SU-DHL-6 (cell line): Measurements from ENCODE around the gene ADGRD1.

Experiments used
- H2AFZ ChIP-seq: fragments of 200-600 bp; sonication (generic); 2 replicates; pipeline ENCODE4 v1.6.1; 2014; ENCODE audit warnings: low read depth, mild to moderate bottlenecking, moderate library complexity, mixed read lengths, antibody characterized with exemption, low read length; ENCODE audit not compliant: severe bottlenecking
- H3F3A ChIP-seq: fragments of 200-600 bp; shearing (Covaris generic); 2 replicates; pipeline ENCODE4 v1.6.0; 2016; ENCODE audit warnings: antibody characterized with exemption, mild to moderate bottlenecking; ENCODE audit not compliant: insufficient read depth
- H3K27ac ChIP-seq: fragments of 200-600 bp; sonication (generic); 2 replicates; pipeline ENCODE4 v1.5.1; 2016; ENCODE audit warnings: low read depth, mild to moderate bottlenecking, low read length, moderate library complexity, mixed read lengths
- H3K27me3 ChIP-seq: fragments of 200-600 bp; sonication (generic), shearing (Covaris generic); 2 replicates; pipeline ENCODE4 v1.6.0; 2014; ENCODE audit warnings: mild to moderate bottlenecking, low read length
- H3K36me3 ChIP-seq: fragments of 200-600 bp; sonication (generic); 2 replicates; pipeline ENCODE4 v1.6.1; 2014; ENCODE audit warnings: mild to moderate bottlenecking, low read length, mixed read lengths
- H3K4me2 ChIP-seq: fragments of 300-600, 200-600 bp; shearing (Covaris generic), sonication (generic); 2 replicates; pipeline ENCODE4 v1.6.0; 2014; ENCODE audit warnings: low read length, low read depth, mild to moderate bottlenecking; ENCODE audit not compliant: poor library complexity, severe bottlenecking
- H3K4me3 ChIP-seq: fragments of 200-600 bp; sonication (generic); 2 replicates; pipeline ENCODE4 v1.5.1; 2014; ENCODE audit warnings: antibody characterized with exemption, low read length, mild to moderate bottlenecking, mixed read lengths; ENCODE audit not compliant: insufficient read depth, poor library complexity, severe bottlenecking
- H3K79me2 ChIP-seq: fragments of 200-600 bp; sonication (generic); 2 replicates; pipeline ENCODE4 v1.6.1; 2014; ENCODE audit warnings: mild to moderate bottlenecking, low read length, moderate library complexity; ENCODE audit not compliant: insufficient read depth
- H3K9ac ChIP-seq: fragments of 200-600 bp; sonication (generic); 2 replicates; pipeline ENCODE4 v1.7.0; 2014; ENCODE audit warnings: mild to moderate bottlenecking, low read length
- H3K9me2 ChIP-seq: fragments of 200-600 bp; sonication (generic); replicated peaks from 2 replicates; pipeline ENCODE4 v1.6.1; 2014; ENCODE audit warnings: low read length; ENCODE audit not compliant: insufficient read depth
- H3K9me3 ChIP-seq: fragments of 200-600 bp; sonication (generic); 2 replicates; pipeline ENCODE4 v1.6.1; 2014; ENCODE audit warnings: low read length, mixed read lengths; ENCODE audit not compliant: insufficient read depth
- H4K20me1 ChIP-seq: fragments of 200-600 bp; sonication (generic); 2 replicates; pipeline ENCODE4 v1.6.1; 2014; ENCODE audit warnings: low read depth, mild to moderate bottlenecking, antibody characterized with exemption, low read length, moderate library complexity, mixed read lengths
- CTCF ChIP-seq: fragments of 200-600 bp; sonication (generic); IDR thresholded peaks from one replicate; pipeline ENCODE4 v1.5.1; 2017; ENCODE audit warnings: antibody characterized with exemption, mild to moderate bottlenecking, low read length, moderate library complexity; ENCODE audit not compliant: insufficient read depth, poor library complexity, severe bottlenecking
- EZH2phosphoT487 ChIP-seq: fragments of 200-600 bp; sonication (generic), shearing (Covaris generic); conservative IDR thresholded peaks from 2 replicates; pipeline ENCODE4 v1.6.1; 2018; ENCODE audit warnings: mild to moderate bottlenecking, antibody characterized with exemption, low read length, moderate library complexity, mixed read lengths

Gene ADGRD1

GRCh38 chr12:131034631-131035244, 81.0 kb downstream of the ADGRD1 start:
- Histone ChIP-seq H4K20me1 (no peaks in the 10 kb centered on the region), H3K9me2 (no peaks in the 10 kb centered on the region), H3K36me3 (no peaks in the 10 kb centered on the region), H2AFZ (no peak overlapping the region), H3K9ac (no peak overlapping the region), H3K4me2 (no peak overlapping the region), H3K27me3 (no peaks in the 10 kb centered on the region), H3K4me3 (no peak overlapping the region), H3F3A (no peaks in the 10 kb centered on the region), H3K9me3 (no peaks in the 10 kb centered on the region), H3K27ac (no peak overlapping the region), H3K79me2 (no peaks in the 10 kb centered on the region)
- TF ChIP-seq CTCF = no peak
- TF ChIP-seq EZH2phosphoT487 = no peak

GRCh38 chr12:131035245-131035681, 81.6 kb downstream of the ADGRD1 start:
- H3K27me3 ChIP-seq = no peaks in the 10 kb centered on the region
- no peak overlapping the region for H3K4me2 ChIP-seq
- H3K4me3 ChIP-seq = no peak overlapping the region
- H4K20me1 ChIP-seq = no peaks in the 10 kb centered on the region
- no peaks in the 10 kb centered on the region for H3F3A ChIP-seq
- H3K27ac ChIP-seq = no peak overlapping the region
- no peak overlapping the region for H2AFZ ChIP-seq
- H3K9ac ChIP-seq = no peak overlapping the region
- no peaks in the 10 kb centered on the region for H3K9me3 ChIP-seq
- H3K36me3 ChIP-seq = no peaks in the 10 kb centered on the region
- H3K79me2 ChIP-seq = no peaks in the 10 kb centered on the region
- no peak for TF ChIP-seq EZH2phosphoT487
- TF ChIP-seq CTCF = no peak
- H3K9me2 ChIP-seq = no peaks in the 10 kb centered on the region

- Histone ChIP-seq H4K20me1 (no peaks in the 10 kb centered on the region), H3K9me2 (no peaks in the 10 kb centered on the region), H3K36me3 (no peaks in the 10 kb centered on the region), H3K27ac (no peak overlapping the region), H3F3A (no peaks in the 10 kb centered on the region), H3K27me3 (no peaks in the 10 kb centered on the region), H3K9me3 (no peaks in the 10 kb centered on the region), H3K79me2 (no peaks in the 10 kb centered on the region), H3K9ac (no peak overlapping the region), H2AFZ (no peak overlapping the region), H3K4me2 (no peak overlapping the region), H3K4me3 (no peak overlapping the region)
- TF ChIP-seq EZH2phosphoT487 = no peak
- TF ChIP-seq CTCF = no peak
Measured at GRCh38 chr12:131038159-131038558, 84.5 kb downstream of the ADGRD1 start.
